H9 (cell line): Measurements from ENCODE around the gene SEMA5A. TPM values are rescaled to one million over a fixed set of nuclear protein-coding genes. Genes with fewer than 3 reads are reported as not detected.

Source experiments
- DNase-seq: peaks from one replicate; pipeline ENCODE4 v3.0.0-alpha.2; 2017
- H2AFZ ChIP-seq: one replicate; pipeline ENCODE4 v1.6.1; 2013; ENCODE audit warnings: mild to moderate bottlenecking, low read length, control low read depth, moderate library complexity
- H2AK5ac ChIP-seq: 2 replicates; pipeline ENCODE4 v1.6.1; 2013; ENCODE audit warnings: low read length, control low read depth, mixed read lengths; ENCODE audit not compliant: insufficient read length
- H2BK120ac ChIP-seq: one replicate; pipeline ENCODE4 v1.6.1; 2013; ENCODE audit warnings: low read depth, mild to moderate bottlenecking, low read length, control low read depth, inconsistent platforms; ENCODE audit not compliant: poor library complexity, severe bottlenecking
- H2BK12ac ChIP-seq: 2 replicates; pipeline ENCODE4 v1.6.1; 2013; ENCODE audit warnings: low read length, control low read depth, mixed read lengths, low read depth; ENCODE audit not compliant: insufficient read length
- H2BK15ac ChIP-seq: 2 replicates; pipeline ENCODE4 v1.6.1; 2013; ENCODE audit warnings: low read depth, low read length, control low read depth
- H2BK20ac ChIP-seq: one replicate; pipeline ENCODE4 v1.6.1; 2013; ENCODE audit warnings: low read depth, mild to moderate bottlenecking, low read length, control low read depth, inconsistent platforms; ENCODE audit not compliant: poor library complexity, severe bottlenecking
- H2BK5ac ChIP-seq: 2 replicates; pipeline ENCODE4 v1.6.1; 2013; ENCODE audit warnings: low read length, control low read depth, mixed read lengths; ENCODE audit not compliant: insufficient read length
- H3K14ac ChIP-seq: 2 replicates; pipeline ENCODE4 v1.6.1; 2013; ENCODE audit warnings: low read length, control low read depth; ENCODE audit not compliant: insufficient read depth
- H3K18ac ChIP-seq: 2 replicates; pipeline ENCODE4 v1.6.1; 2013; ENCODE audit warnings: low read depth, mild to moderate bottlenecking, mixed read lengths, low read length, control low read depth; ENCODE audit not compliant: insufficient read length
- H3K23ac ChIP-seq: 2 replicates; pipeline ENCODE4 v1.6.1; 2013; ENCODE audit warnings: low read length, control low read depth, mixed read lengths, low read depth; ENCODE audit not compliant: insufficient read length
- H3K23me2 ChIP-seq: 2 replicates; pipeline ENCODE4 v1.6.1; 2013; ENCODE audit warnings: low read depth, mild to moderate bottlenecking, mixed read lengths, low read length, control low read depth; ENCODE audit not compliant: insufficient read length, poor library complexity, severe bottlenecking
- H3K27ac ChIP-seq: 2 replicates; pipeline ENCODE4 v1.5.1; 2013; ENCODE audit warnings: low read length, control low read depth, mixed read lengths, low read depth; ENCODE audit not compliant: insufficient read length
- H3K27me3 ChIP-seq: 2 replicates; pipeline ENCODE4 v1.6.1; 2013; ENCODE audit warnings: low read length, control low read depth, inconsistent platforms; ENCODE audit not compliant: insufficient read depth
- H3K4ac ChIP-seq: 2 replicates; pipeline ENCODE4 v1.6.1; 2013; ENCODE audit warnings: low read depth, mild to moderate bottlenecking, control low read depth, inconsistent platforms, low read length, moderate library complexity
- H3K4me1 ChIP-seq: 2 replicates; pipeline ENCODE4 v1.6.1; 2013; ENCODE audit warnings: low read length, control low read depth, inconsistent platforms; ENCODE audit not compliant: insufficient read depth
- H3K4me2 ChIP-seq: 2 replicates; pipeline ENCODE4 v1.6.1; 2013; ENCODE audit warnings: low read length, control low read depth, mixed read lengths; ENCODE audit not compliant: insufficient read length, insufficient read depth
- H3K56ac ChIP-seq: 2 replicates; pipeline ENCODE4 v1.6.1; 2013; ENCODE audit warnings: low read depth, mild to moderate bottlenecking, mixed read lengths, low read length, control low read depth; ENCODE audit not compliant: insufficient read length
- H3K79me1 ChIP-seq: 2 replicates; pipeline ENCODE4 v1.6.1; 2013; ENCODE audit warnings: low read depth, mild to moderate bottlenecking, moderate library complexity, low read length, control low read depth, inconsistent platforms; ENCODE audit not compliant: insufficient read depth, poor library complexity, severe bottlenecking
- H3K79me2 ChIP-seq: 2 replicates; pipeline ENCODE4 v1.6.1; 2013; ENCODE audit warnings: low read length, control low read depth, inconsistent platforms; ENCODE audit not compliant: insufficient read depth
- H3K9ac ChIP-seq: 2 replicates; pipeline ENCODE4 v1.6.1; 2013; ENCODE audit warnings: low read length, control low read depth, mixed read lengths; ENCODE audit not compliant: insufficient read length; ENCODE audit errors: extremely low read depth
- H3K9me3 ChIP-seq: one replicate; pipeline ENCODE4 v1.6.1; 2013; ENCODE audit warnings: low read depth, low read length, inconsistent platforms; ENCODE audit not compliant: control insufficient read depth
- H3T11ph ChIP-seq: one replicate; pipeline ENCODE4 v1.6.1; 2013; ENCODE audit warnings: mild to moderate bottlenecking, low read length, control low read depth, inconsistent platforms
- H4K20me1 ChIP-seq: one replicate; pipeline ENCODE4 v1.6.1; 2013; ENCODE audit not compliant: control insufficient read depth, insufficient read length, insufficient read depth
- H4K5ac ChIP-seq: 2 replicates; pipeline ENCODE4 v1.6.1; 2013; ENCODE audit warnings: low read depth, mild to moderate bottlenecking, mixed read lengths, low read length, control low read depth; ENCODE audit not compliant: insufficient read length
- H4K8ac ChIP-seq: replicated peaks from 2 replicates; pipeline ENCODE4 v1.6.1; 2013; ENCODE audit warnings: low read length, control low read depth, mixed read lengths, low read depth; ENCODE audit not compliant: insufficient read length
- H4K91ac ChIP-seq: 2 replicates; pipeline ENCODE4 v1.6.1; 2013; ENCODE audit warnings: low read depth, mild to moderate bottlenecking, moderate library complexity, mixed read lengths, low read length, control low read depth; ENCODE audit not compliant: insufficient read length
- H3K27ac Mint-ChIP-seq, 3 experiments: 2 replicates in 2 of 3; 3 replicates in 1 of 3; pipeline ENCODE4 v1.8.0; 2020 to 2021; ENCODE audit warnings: mixed read lengths in 3 of 3, mild to moderate bottlenecking in 1 of 3, moderate library complexity in 1 of 3
- H3K27me3 Mint-ChIP-seq: 2 replicates; pipeline ENCODE4 v1.8.0; 2021; ENCODE audit warnings: low read depth, mild to moderate bottlenecking, moderate library complexity, mixed read lengths
- H3K36me3 Mint-ChIP-seq, 3 experiments: 2 replicates in 2 of 3; 3 replicates in 1 of 3; pipeline ENCODE4 v1.8.0; 2020 to 2021; ENCODE audit warnings: low read depth in 3 of 3, mixed read lengths in 3 of 3; ENCODE audit not compliant: insufficient read depth in 1 of 3
- H3K4me1 Mint-ChIP-seq, 2 experiments: 2 replicates each; pipeline ENCODE4 v1.8.0; 2020; ENCODE audit warnings: mixed read lengths in 2 of 2
- H3K4me3 Mint-ChIP-seq, 2 experiments: 2 replicates in 1 of 2; 3 replicates in 1 of 2; pipeline ENCODE4 v1.8.0; 2020 to 2021; ENCODE audit warnings: mild to moderate bottlenecking in 2 of 2, mixed read lengths in 2 of 2, moderate library complexity in 1 of 2
- H3K9me3 Mint-ChIP-seq, 2 experiments: 2 replicates in 1 of 2; 3 replicates in 1 of 2; pipeline ENCODE4 v1.8.0; 2020; ENCODE audit warnings: mild to moderate bottlenecking in 2 of 2, mixed read lengths in 2 of 2, moderate library complexity in 1 of 2
- whole genome bisulfite sequencing: extraction: QIAGEN DNeasy Blood & Tissue Kit; methylation state at CpG from one replicate; pipeline ENCODE4 v1.1.7; 2013; ENCODE audit warnings: missing lambda C conversion rate, low lambda C conversion rate, mixed read lengths; ENCODE audit not compliant: insufficient read length; ENCODE audit errors: extremely low coverage; 5-methylcytosine and 5-hydroxymethylcytosine counted together
- total RNA-seq: library from RNA; stranded (reverse); gene quantifications from 2 replicates; pipeline ENCODE4 v1.2.1, GENCODE V29; 2021
- TF ChIP-seq, protein P1 (sequence below): fragments of 200-600 bp; sonication (generic); conservative IDR thresholded peaks from 3 replicates; pipeline ENCODE4 v1.8.0; 2021; ENCODE audit warnings: antibody characterized with exemption, mild to moderate bottlenecking

Gene SEMA5A
- total RNA-seq, 1 experiment from 2014 or later, result 4.3 TPM

DNA sequence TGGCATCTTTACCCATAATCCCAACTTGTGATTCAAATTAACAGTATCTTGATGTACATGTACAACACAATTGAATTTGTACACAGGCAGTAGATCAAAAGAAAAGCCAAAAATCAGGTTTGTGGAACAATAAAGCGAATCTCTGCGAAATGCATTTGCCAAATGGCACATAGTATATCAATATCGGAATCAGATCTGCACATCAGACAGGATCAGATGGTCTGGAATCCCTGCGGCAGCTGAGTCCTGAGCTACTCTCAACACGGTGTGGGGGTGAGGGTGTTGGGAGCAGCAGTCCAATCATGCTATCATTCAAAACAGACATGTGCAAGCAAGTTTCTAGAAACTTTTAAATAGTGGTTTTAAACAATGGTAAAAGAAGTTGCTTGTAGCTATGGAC, 358.3 kb downstream of the SEMA5A start:
- Histone ChIP-seq H3K4ac (no peak overlapping the region), H3K79me1 (no peaks in the 10 kb centered on the region), H3K18ac (no peak overlapping the region), H4K5ac (no peak overlapping the region), H2AFZ (no peak overlapping the region), H4K8ac (no peak overlapping the region), H4K20me1 (no peaks in the 10 kb centered on the region), H2AK5ac (no peak overlapping the region), H3K23ac (no peak overlapping the region), H2BK20ac (no peak overlapping the region), H3K9me3 (no peaks in the 10 kb centered on the region), H3K9ac (no peak overlapping the region), H3K79me2 (no peaks in the 10 kb centered on the region), H3T11ph (no peak overlapping the region), H3K27me3 (no peaks in the 10 kb centered on the region), H2BK120ac (no peak overlapping the region), H3K14ac (no peak overlapping the region), H3K27ac (no peak overlapping the region), H2BK15ac (no peak overlapping the region), H2BK12ac (no peak overlapping the region), H3K23me2 (no peaks in the 10 kb centered on the region), H2BK5ac (no peak overlapping the region), H4K91ac (no peak overlapping the region), H3K4me2 (no peak overlapping the region), H3K4me1 (no peaks in the 10 kb centered on the region), H3K56ac (no peak overlapping the region)
- peaks cover 0 to 3% of the 10 kb centered on the region in 2 experiments; a peak in 1 of 4 replicates for H3K4me1 Mint-ChIP-seq
- H3K36me3 Mint-ChIP-seq, result no peaks in the 10 kb centered on the region
- TF ChIP-seq, protein P1, sequence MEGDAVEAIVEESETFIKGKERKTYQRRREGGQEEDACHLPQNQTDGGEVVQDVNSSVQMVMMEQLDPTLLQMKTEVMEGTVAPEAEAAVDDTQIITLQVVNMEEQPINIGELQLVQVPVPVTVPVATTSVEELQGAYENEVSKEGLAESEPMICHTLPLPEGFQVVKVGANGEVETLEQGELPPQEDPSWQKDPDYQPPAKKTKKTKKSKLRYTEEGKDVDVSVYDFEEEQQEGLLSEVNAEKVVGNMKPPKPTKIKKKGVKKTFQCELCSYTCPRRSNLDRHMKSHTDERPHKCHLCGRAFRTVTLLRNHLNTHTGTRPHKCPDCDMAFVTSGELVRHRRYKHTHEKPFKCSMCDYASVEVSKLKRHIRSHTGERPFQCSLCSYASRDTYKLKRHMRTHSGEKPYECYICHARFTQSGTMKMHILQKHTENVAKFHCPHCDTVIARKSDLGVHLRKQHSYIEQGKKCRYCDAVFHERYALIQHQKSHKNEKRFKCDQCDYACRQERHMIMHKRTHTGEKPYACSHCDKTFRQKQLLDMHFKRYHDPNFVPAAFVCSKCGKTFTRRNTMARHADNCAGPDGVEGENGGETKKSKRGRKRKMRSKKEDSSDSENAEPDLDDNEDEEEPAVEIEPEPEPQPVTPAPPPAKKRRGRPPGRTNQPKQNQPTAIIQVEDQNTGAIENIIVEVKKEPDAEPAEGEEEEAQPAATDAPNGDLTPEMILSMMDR, result no peak
- no CpG with 5 or more reads among the region's 5 CpGs for WGBS
- H3K9me3 Mint-ChIP-seq, result no peaks in the 10 kb centered on the region
- no peaks in the 10 kb centered on the region; the same call in 1 of the 2 replicates for H3K27me3 Mint-ChIP-seq
- no peak for DNase-seq
- no peak overlapping the region for H3K27ac Mint-ChIP-seq
- no peak overlapping the region for H3K4me3 Mint-ChIP-seq
